Mammary microvascular endothelial cell (primary cell): ENCODE data around the gene DAZ2. TPM values are rescaled to one million over a fixed set of nuclear protein-coding genes. Genes with fewer than 3 reads are reported as not detected.

ENCODE experiments used
- total RNA-seq: library from RNA; depleted of rRNA; stranded (reverse); fragments of >200 nt; gene quantifications from 2 replicates; pipeline ENCODE4 v1.2.3, GENCODE V29; 2015

DAZ2 gene, protein sequence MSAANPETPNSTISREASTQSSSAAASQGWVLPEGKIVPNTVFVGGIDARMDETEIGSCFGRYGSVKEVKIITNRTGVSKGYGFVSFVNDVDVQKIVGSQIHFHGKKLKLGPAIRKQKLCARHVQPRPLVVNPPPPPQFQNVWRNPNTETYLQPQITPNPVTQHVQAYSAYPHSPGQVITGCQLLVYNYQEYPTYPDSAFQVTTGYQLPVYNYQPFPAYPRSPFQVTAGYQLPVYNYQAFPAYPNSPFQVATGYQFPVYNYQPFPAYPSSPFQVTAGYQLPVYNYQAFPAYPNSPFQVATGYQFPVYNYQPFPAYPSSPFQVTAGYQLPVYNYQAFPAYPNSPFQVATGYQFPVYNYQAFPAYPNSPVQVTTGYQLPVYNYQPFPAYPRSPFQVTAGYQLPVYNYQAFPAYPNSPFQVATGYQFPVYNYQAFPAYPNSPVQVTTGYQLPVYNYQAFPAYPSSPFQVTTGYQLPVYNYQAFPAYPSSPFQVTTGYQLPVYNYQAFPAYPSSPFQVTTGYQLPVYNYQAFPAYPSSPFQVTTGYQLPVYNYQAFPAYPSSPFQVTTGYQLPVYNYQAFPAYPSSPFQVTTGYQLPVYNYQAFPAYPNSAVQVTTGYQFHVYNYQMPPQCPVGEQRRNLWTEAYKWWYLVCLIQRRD
- not detected in 2 replicates for total RNA-seq

GRCh38 chrY:23219233-23219632 is at the start of gene DAZ2:
TSS of gene DAZ2 (plus strand) at chrY:23219533. CDS start at chrY:23219741, 208 bp downstream.

GRCh38 chrY:23198908-23199307 is 20.4 kb upstream of the DAZ2 start, which contains the start of gene DAZ1:
TSS of gene DAZ1 (minus strand) at chrY:23199008. CDS start at chrY:23198800, 208 bp downstream.

Other genes starting within 250 kb of the DAZ2 start
- not detected in 2 replicates for gene BPY2, start 235.3 kb upstream of the DAZ2 start, total RNA-seq
- gene DAZ1, start 20.5 kb upstream of the DAZ2 start, total RNA-seq, result not detected in 2 replicates